ENCODE results near the gene SLC47A2.

Gene SLC47A2

GRCh38 chr17:19747159-19747719 lies 30.9 kb upstream of the SLC47A2 start:
- no peak for DNase-seq

- no peak for DNase-seq
Measured at GRCh38 chr17:19746517-19746916, 30.1 kb upstream of the SLC47A2 start.

- peak; percentile 82 for DNase-seq
Measured at GRCh38 chr17:19744922-19745757, 28.8 kb upstream of the SLC47A2 start.

- no peak for DNase-seq
Measured at GRCh38 chr17:19744492-19744891, 28.1 kb upstream of the SLC47A2 start.

- DNase-seq: no peak
Measured at GRCh38 chr17:19743101-19744100, 27.0 kb upstream of the SLC47A2 start.

GRCh38 chr17:19742495-19742894 lies 26.1 kb upstream of the SLC47A2 start:
- DNase-seq: no peak

GRCh38 chr17:19741832-19742457 lies 25.6 kb upstream of the SLC47A2 start:
- DNase-seq: no peak

- DNase-seq: no peak
Measured at GRCh38 chr17:19740933-19741332, 24.5 kb upstream of the SLC47A2 start.

GRCh38 chr17:19739241-19740201 lies 23.1 kb upstream of the SLC47A2 start:
- no peak for DNase-seq

- no peak for DNase-seq
Measured at GRCh38 chr17:19738757-19739156, 22.4 kb upstream of the SLC47A2 start.

GRCh38 chr17:19738073-19738449 lies 21.7 kb upstream of the SLC47A2 start:
- DNase-seq: no peak

- no peak for DNase-seq
Measured at GRCh38 chr17:19737305-19738072, 21.1 kb upstream of the SLC47A2 start.

- DNase-seq: no peak
Measured at GRCh38 chr17:19736071-19736470, 19.7 kb upstream of the SLC47A2 start.

- DNase-seq: peak; percentile 40
Measured at GRCh38 chr17:19733953-19734526, 17.7 kb upstream of the SLC47A2 start.

GRCh38 chr17:19731626-19732025 lies 15.2 kb upstream of the SLC47A2 start:
- DNase-seq: no peak

GRCh38 chr17:19730843-19731242 lies 14.5 kb upstream of the SLC47A2 start:
- no peak for DNase-seq

GRCh38 chr17:19729900-19730299 lies 13.5 kb upstream of the SLC47A2 start:
- no peak for DNase-seq

- DNase-seq: peak; percentile 88
Measured at GRCh38 chr17:19728084-19728495, 11.7 kb upstream of the SLC47A2 start.

- DNase-seq: no peak
Measured at GRCh38 chr17:19727501-19728078, 11.2 kb upstream of the SLC47A2 start.

All from NCI-H146 (cell line).